HEK293 (cell line): Measurements from ENCODE around the gene RGS8.

Experiments
- AEBP2 ChIP-seq: fragments of 450-650 bp; formaldehyde crosslinking; IDR thresholded peaks from 2 replicates; pipeline ENCODE4 v1.5.1; 2016; ENCODE audit warnings: missing biosample characterization, missing genetic modification characterization, borderline replicate concordance
- CTCF ChIP-seq: fragments of 450-650 bp; formaldehyde crosslinking; IDR thresholded peaks from 2 replicates; pipeline ENCODE4 v1.5.1; 2016; ENCODE audit warnings: missing biosample characterization, missing genetic modification characterization
- MZF1 ChIP-seq: fragments of 450-650 bp; formaldehyde crosslinking; IDR thresholded peaks from 2 replicates; pipeline ENCODE4 v1.5.1; 2017; ENCODE audit warnings: missing biosample characterization, missing genetic modification characterization, borderline replicate concordance
- SETDB1 ChIP-seq: IDR thresholded peaks from one replicate; pipeline ENCODE4 v1.6.1; 2017; ENCODE audit warnings: mild to moderate bottlenecking, low read length, moderate library complexity, mixed read lengths; ENCODE audit not compliant: insufficient read length
- ZNF174 ChIP-seq: fragments of 450-650 bp; formaldehyde crosslinking; IDR thresholded peaks from 2 replicates; pipeline ENCODE4 v1.5.0; 2017; ENCODE audit warnings: missing biosample characterization, mild to moderate bottlenecking, missing genetic modification characterization
- ZNF239 ChIP-seq: fragments of 450-650 bp; formaldehyde crosslinking; IDR thresholded peaks from 2 replicates; pipeline ENCODE4 v1.5.1; 2016; ENCODE audit warnings: missing biosample characterization, missing genetic modification characterization
- ZNF292 ChIP-seq: fragments of 450-650 bp; formaldehyde crosslinking; IDR thresholded peaks from 2 replicates; pipeline ENCODE4 v1.5.1; 2016; ENCODE audit warnings: low read depth, missing biosample characterization, missing genetic modification characterization, borderline replicate concordance
- ZNF501 ChIP-seq: fragments of 450-650 bp; formaldehyde crosslinking; IDR thresholded peaks from 2 replicates; pipeline ENCODE4 v1.5.1; 2016; ENCODE audit warnings: missing biosample characterization, missing genetic modification characterization
- ZNF510 ChIP-seq: fragments of 450-650 bp; formaldehyde crosslinking; IDR thresholded peaks from 2 replicates; pipeline ENCODE4 v1.5.1; 2018; ENCODE audit warnings: mild to moderate bottlenecking, missing genetic modification characterization, missing biosample characterization; ENCODE audit not compliant: insufficient replicate concordance

- no peak for TF ChIP-seq ZNF292
- TF ChIP-seq ZNF174 (tag by site-specific recombination): no peak
- TF ChIP-seq CTCF: no peak
- TF ChIP-seq AEBP2 (tag by site-specific recombination): no peak
- no peak for TF ChIP-seq SETDB1
- TF ChIP-seq MZF1 (tag by site-specific recombination): no peak
- TF ChIP-seq ZNF510: no peak
- TF ChIP-seq ZNF501 (tag by site-specific recombination): no peak
- TF ChIP-seq ZNF239 (tag by site-specific recombination): no peak
These were observed 4.2 kb upstream of the RGS8 start for GRCh38 chr1:182688436-182689205.
